22Rv1 (cell line): ENCODE measurements around the gene BTBD8.

Experiments
- ZFX ChIP-seq: fragments of 450-650 bp; IDR thresholded peaks from 2 replicates; pipeline ENCODE4 v1.6.1; 2017; ENCODE audit warnings: antibody characterized with exemption, borderline replicate concordance
- TF ChIP-seq, protein P1 (sequence below): fragments of 450-650 bp; IDR thresholded peaks from 2 replicates; pipeline ENCODE4 v1.5.1; 2017; ENCODE audit warnings: mild to moderate bottlenecking

DNA sequence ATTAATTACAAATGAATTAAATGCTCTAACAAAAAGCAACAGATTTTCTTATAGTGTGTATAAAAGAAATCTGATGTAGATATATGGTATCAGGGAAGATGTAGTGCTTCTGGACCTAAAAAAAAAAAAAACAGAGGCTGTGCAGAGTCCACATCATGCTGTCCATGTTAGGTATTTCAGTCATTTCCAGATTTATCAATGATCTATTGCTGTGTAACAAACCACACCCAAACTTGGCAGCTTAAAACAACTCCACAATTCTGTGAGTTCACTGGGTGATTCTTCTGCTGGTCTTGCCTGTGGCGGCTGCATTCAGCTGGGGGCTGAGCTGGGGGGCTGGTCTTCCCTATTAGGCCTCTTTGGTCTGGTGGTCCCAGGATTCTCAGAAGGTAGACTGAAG is 85.2 kb downstream of the BTBD8 start:
- TF ChIP-seq, protein P1, sequence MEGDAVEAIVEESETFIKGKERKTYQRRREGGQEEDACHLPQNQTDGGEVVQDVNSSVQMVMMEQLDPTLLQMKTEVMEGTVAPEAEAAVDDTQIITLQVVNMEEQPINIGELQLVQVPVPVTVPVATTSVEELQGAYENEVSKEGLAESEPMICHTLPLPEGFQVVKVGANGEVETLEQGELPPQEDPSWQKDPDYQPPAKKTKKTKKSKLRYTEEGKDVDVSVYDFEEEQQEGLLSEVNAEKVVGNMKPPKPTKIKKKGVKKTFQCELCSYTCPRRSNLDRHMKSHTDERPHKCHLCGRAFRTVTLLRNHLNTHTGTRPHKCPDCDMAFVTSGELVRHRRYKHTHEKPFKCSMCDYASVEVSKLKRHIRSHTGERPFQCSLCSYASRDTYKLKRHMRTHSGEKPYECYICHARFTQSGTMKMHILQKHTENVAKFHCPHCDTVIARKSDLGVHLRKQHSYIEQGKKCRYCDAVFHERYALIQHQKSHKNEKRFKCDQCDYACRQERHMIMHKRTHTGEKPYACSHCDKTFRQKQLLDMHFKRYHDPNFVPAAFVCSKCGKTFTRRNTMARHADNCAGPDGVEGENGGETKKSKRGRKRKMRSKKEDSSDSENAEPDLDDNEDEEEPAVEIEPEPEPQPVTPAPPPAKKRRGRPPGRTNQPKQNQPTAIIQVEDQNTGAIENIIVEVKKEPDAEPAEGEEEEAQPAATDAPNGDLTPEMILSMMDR, result no peak
- no peak for TF ChIP-seq ZFX
